Breast epithelium (tissue), 4 donors: ENCODE results near the gene SPATS2. TPM values are rescaled to one million over a fixed set of nuclear protein-coding genes. Genes with fewer than 3 reads are reported as not detected.

Experiments
- DNase-seq, 2 donors: peaks; one replicate each; pipeline ENCODE4 v3.0.0-alpha.2; 2019; ENCODE audit warnings: low spot score in 2 of 2
- H3K27ac ChIP-seq, 2 donors: fragments of 200-600 bp; sonication (generic) in 1 of 2; one replicate each; pipeline ENCODE4 v1.5.1; 2016 to 2019; ENCODE audit warnings: mild to moderate bottlenecking in 1 of 2
- H3K27me3 ChIP-seq, 2 donors: fragments of 200-600 bp; sonication (generic) in 1 of 2; one replicate each; pipeline versions ENCODE4 v1.5.1 to v1.6.0; 2017 to 2019; ENCODE audit warnings: control low read depth in 1 of 2, mild to moderate bottlenecking in 1 of 2
- H3K36me3 ChIP-seq: fragments of 200-600 bp; one replicate; pipeline ENCODE4 v1.5.1; 2019
- H3K4me1 ChIP-seq, 2 donors: fragments of 200-600 bp; sonication (generic); one replicate each; pipeline ENCODE4 v1.5.1; 2016 to 2019; ENCODE audit warnings: control low read depth in 1 of 2
- H3K4me3 ChIP-seq, 3 donors: fragments of 200-600 bp; sonication (generic); 1 replicate in 2 of 3; 2 replicates in 1 of 3; pipeline ENCODE4 v1.5.1; 2016 to 2019; ENCODE audit warnings: mild to moderate bottlenecking in 3 of 3, moderate library complexity in 2 of 3
- H3K9me3 ChIP-seq, 2 donors: fragments of 200-600 bp; sonication (generic) in 1 of 2; one replicate each; pipeline ENCODE4 v1.5.1; 2016 to 2019; ENCODE audit warnings: control low read depth in 1 of 2
- CTCF ChIP-seq, 3 donors: fragments of 450-650 bp; IDR thresholded peaks; one replicate each; pipeline ENCODE4 v1.5.1; 2016 to 2017; ENCODE audit warnings: antibody characterized with exemption in 3 of 3, mild to moderate bottlenecking in 3 of 3, moderate library complexity in 3 of 3
- POLR2A ChIP-seq: fragments of 450-650 bp; IDR thresholded peaks from one replicate; pipeline ENCODE4 v1.6.1; 2016; ENCODE audit warnings: antibody characterized with exemption, mild to moderate bottlenecking, moderate library complexity
- POLR2AphosphoS5 ChIP-seq, 3 donors: sonication (generic); formaldehyde crosslinking; IDR thresholded peaks; one replicate each; pipeline ENCODE4 v1.6.1; 2017; ENCODE audit warnings: antibody characterized with exemption in 3 of 3
- intact Hi-C: fragments of 100-400 bp; cut with DNase I; formaldehyde crosslinking; loops from one replicate; pipeline ENCODE4 v1.15.1; 2023; ENCODE audit warnings: low total_unique reads
- total RNA-seq, 3 donors: library from RNA; depleted of rRNA; stranded (reverse); fragments of >200 nt; gene quantifications; one replicate each; pipeline ENCODE4 v1.1.0, GENCODE V29; 2016

SPATS2 gene
- total RNA-seq, 3 donors from 2014 or later = 13.8 to 24.0 (median 22.0) TPM

GRCh38 chr12:49410818-49411217, 43.6 kb downstream of the SPATS2 start:
- no peaks in the 10 kb centered on the region for H3K27me3 ChIP-seq
- TF ChIP-seq CTCF (IDR thresholded peaks at IDR 0.05) = no peak
- TF ChIP-seq POLR2A = no peak
- TF ChIP-seq POLR2AphosphoS5 (IDR thresholded peaks at IDR 0.05) = no peak
- no peaks in the 10 kb centered on the region for H3K4me1 ChIP-seq
- intact Hi-C loops = no loop called here
- H3K4me3 ChIP-seq = no peak overlapping the region
- H3K9me3 ChIP-seq = no peaks in the 10 kb centered on the region
- H3K27ac ChIP-seq = no peak overlapping the region
- DNase-seq = no peak
- H3K36me3 ChIP-seq = no peaks in the 10 kb centered on the region

- DNase-seq = no peak
- intact Hi-C loops = no loop called here
- Histone ChIP-seq H3K4me1 (no peaks in the 10 kb centered on the region), H3K9me3 (no peaks in the 10 kb centered on the region), H3K27me3 (no peaks in the 10 kb centered on the region), H3K36me3 (no peaks in the 10 kb centered on the region), H3K27ac (no peak overlapping the region), H3K4me3 (no peak overlapping the region)
- no peak for TF ChIP-seq POLR2A
Measured at GRCh38 chr12:49413010-49413409, 45.7 kb downstream of the SPATS2 start.

- H3K4me3 ChIP-seq = no peak overlapping the region
- no peak for TF ChIP-seq CTCF (IDR thresholded peaks at IDR 0.05)
- no peak for TF ChIP-seq POLR2AphosphoS5 (IDR thresholded peaks at IDR 0.05)
- no peak for TF ChIP-seq POLR2A
- intact Hi-C loops = no loop called here
Measured at GRCh38 chr12:49413796-49414195, 46.5 kb downstream of the SPATS2 start.

GRCh38 chr12:49414364-49414763, 47.1 kb downstream of the SPATS2 start:
- H3K9me3 ChIP-seq = no peaks in the 10 kb centered on the region
- H3K27me3 ChIP-seq = no peaks in the 10 kb centered on the region
- H3K4me1 ChIP-seq = no peaks in the 10 kb centered on the region
- H3K36me3 ChIP-seq = no peaks in the 10 kb centered on the region
- no peak overlapping the region for H3K4me3 ChIP-seq
- intact Hi-C loops = no loop called here
- TF ChIP-seq POLR2A (no peak), CTCF (IDR thresholded peaks at IDR 0.05) (no peak), POLR2AphosphoS5 (IDR thresholded peaks at IDR 0.05) (no peak)
- no peak for DNase-seq
- no peak overlapping the region for H3K27ac ChIP-seq

More at GRCh38 chr12:49413796-49414195, 46.5 kb downstream of the SPATS2 start:
- H3K27ac ChIP-seq = no peak overlapping the region
- H3K27me3 ChIP-seq = no peaks in the 10 kb centered on the region
- no peaks in the 10 kb centered on the region for H3K9me3 ChIP-seq
- DNase-seq = no peak
- H3K36me3 ChIP-seq = no peaks in the 10 kb centered on the region
- no peaks in the 10 kb centered on the region for H3K4me1 ChIP-seq

- TF ChIP-seq POLR2A (no peak), POLR2AphosphoS5 (IDR thresholded peaks at IDR 0.05) (no peak), CTCF (IDR thresholded peaks at IDR 0.05) (no peak)
- no peaks in the 10 kb centered on the region for H3K9me3 ChIP-seq
- H3K36me3 ChIP-seq = no peaks in the 10 kb centered on the region
- H3K27ac ChIP-seq = no peak overlapping the region
- no peak for DNase-seq
- H3K4me3 ChIP-seq = no peak overlapping the region
- H3K27me3 ChIP-seq = no peaks in the 10 kb centered on the region
- H3K4me1 ChIP-seq = no peaks in the 10 kb centered on the region
- intact Hi-C loops = no loop called here
Measured at GRCh38 chr12:49415521-49415970, 48.3 kb downstream of the SPATS2 start.

- H3K4me1 ChIP-seq = no peaks in the 10 kb centered on the region
- intact Hi-C loops = no loop called here
- no peak for DNase-seq
Measured at GRCh38 chr12:49416892-49417291, 49.6 kb downstream of the SPATS2 start.

More at GRCh38 chr12:49416892-49417291, 49.6 kb downstream of the SPATS2 start:
- no peaks in the 10 kb centered on the region for H3K9me3 ChIP-seq
- no peak overlapping the region for H3K27ac ChIP-seq
- no peak overlapping the region for H3K4me3 ChIP-seq
- no peaks in the 10 kb centered on the region for H3K36me3 ChIP-seq
- no peaks in the 10 kb centered on the region for H3K27me3 ChIP-seq
- TF ChIP-seq CTCF (IDR thresholded peaks at IDR 0.05) (no peak), POLR2A (no peak), POLR2AphosphoS5 (IDR thresholded peaks at IDR 0.05) (no peak)
